H1 (cell line): ENCODE results near the gene MLPH.

Experiments used
- JUN ChIP-seq: IDR thresholded peaks from 2 replicates; pipeline ENCODE4 v1.6.1; 2011; ENCODE audit warnings: low read depth, mild to moderate bottlenecking, improper control_type of control experiment, low read length
- POLR2A ChIP-seq, 2 experiments: IDR thresholded peaks; 1 replicate in 1 of 2; 2 replicates in 1 of 2; pipeline ENCODE4 v1.6.1; 2011; ENCODE audit warnings: low read depth in 2 of 2, low read length in 2 of 2, mild to moderate bottlenecking in 2 of 2; ENCODE audit errors: control extremely low read depth in 1 of 2
- POLR2AphosphoS5 ChIP-seq: IDR thresholded peaks from 2 replicates; pipeline ENCODE4 v1.6.1; 2011; ENCODE audit warnings: low read depth, low read length
- SP1 ChIP-seq: IDR thresholded peaks from 2 replicates; pipeline ENCODE4 v1.6.1; 2011; ENCODE audit warnings: low read depth, low read length
- TF ChIP-seq, protein P1 (sequence below), 3 experiments: IDR thresholded peaks; 1 replicate in 2 of 3; 2 replicates in 1 of 3; pipeline versions ENCODE4 v1.5.1 to v1.6.1; 2011; ENCODE audit warnings: low read length in 3 of 3, mild to moderate bottlenecking in 3 of 3, inconsistent platforms in 2 of 3, low read depth in 1 of 3, moderate library complexity in 1 of 3; ENCODE audit not compliant: insufficient read depth in 1 of 3; ENCODE audit errors: control extremely low read depth in 1 of 3

DNA sequence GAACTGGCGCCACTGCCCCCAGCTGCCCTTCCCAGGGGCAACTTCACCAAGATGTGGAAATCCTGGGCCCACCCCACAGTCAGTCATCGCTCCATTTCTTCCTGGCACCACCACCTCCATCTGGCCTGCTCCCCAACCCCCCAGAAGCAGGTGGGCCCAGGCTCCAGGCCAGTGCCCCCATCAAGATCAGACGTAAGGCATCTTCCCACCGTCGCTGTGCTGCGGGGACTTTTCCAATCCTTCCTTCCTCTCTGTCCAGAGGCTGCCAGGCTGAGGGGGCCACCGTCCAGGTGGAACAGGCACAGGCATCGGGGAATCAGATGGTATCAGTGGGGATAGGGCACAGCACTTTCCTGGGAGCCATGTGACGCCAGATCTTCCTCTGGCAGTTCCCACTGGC is 87.4 kb downstream of the MLPH start:
- TF ChIP-seq JUN (no peak), SP1 (no peak), POLR2AphosphoS5 (no peak), POLR2A (IDR thresholded peaks at IDR 0.05; ENCODE audit: control extremely low read depth in 1 of 2, low read depth in 2 of 2, low read length in 2 of 2) (no peak)
- TF ChIP-seq, protein P1, sequence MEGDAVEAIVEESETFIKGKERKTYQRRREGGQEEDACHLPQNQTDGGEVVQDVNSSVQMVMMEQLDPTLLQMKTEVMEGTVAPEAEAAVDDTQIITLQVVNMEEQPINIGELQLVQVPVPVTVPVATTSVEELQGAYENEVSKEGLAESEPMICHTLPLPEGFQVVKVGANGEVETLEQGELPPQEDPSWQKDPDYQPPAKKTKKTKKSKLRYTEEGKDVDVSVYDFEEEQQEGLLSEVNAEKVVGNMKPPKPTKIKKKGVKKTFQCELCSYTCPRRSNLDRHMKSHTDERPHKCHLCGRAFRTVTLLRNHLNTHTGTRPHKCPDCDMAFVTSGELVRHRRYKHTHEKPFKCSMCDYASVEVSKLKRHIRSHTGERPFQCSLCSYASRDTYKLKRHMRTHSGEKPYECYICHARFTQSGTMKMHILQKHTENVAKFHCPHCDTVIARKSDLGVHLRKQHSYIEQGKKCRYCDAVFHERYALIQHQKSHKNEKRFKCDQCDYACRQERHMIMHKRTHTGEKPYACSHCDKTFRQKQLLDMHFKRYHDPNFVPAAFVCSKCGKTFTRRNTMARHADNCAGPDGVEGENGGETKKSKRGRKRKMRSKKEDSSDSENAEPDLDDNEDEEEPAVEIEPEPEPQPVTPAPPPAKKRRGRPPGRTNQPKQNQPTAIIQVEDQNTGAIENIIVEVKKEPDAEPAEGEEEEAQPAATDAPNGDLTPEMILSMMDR (IDR thresholded peaks at IDR 0.05; ENCODE audit: control extremely low read depth in 1 of 3, insufficient read depth in 1 of 3, low read depth in 1 of 3, low read length in 3 of 3), result no peak
